ENCODE data around the gene F13A1. TPM values are rescaled to one million over a fixed set of nuclear protein-coding genes. Genes with fewer than 3 reads are reported as not detected.

Gene F13A1
- total and polyA plus RNA-seq, 2 of the 8 experiments (the other 6 are each of a cell fraction or from before 2014, with no cell fraction given) = 0.57 to 1.5 TPM

GRCh38 chr6:6365242-6365641 is 44.8 kb upstream of the F13A1 start:
- no peaks in the 10 kb centered on the region for H3K79me1 ChIP-seq (ENCODE audit: low read depth, low read length)
- H3K18ac ChIP-seq (ENCODE audit: extremely low read depth, low read length) = no peak overlapping the region
- ChIA-PET POLR2A (ENCODE audit: partially characterized antibody) (no interaction called here), CTCF (ENCODE audit: partially characterized antibody) (interaction anchor here (0.6 kb wide), 1 partner anchor 158 kb away, joined by 3 read pairs; no protein-coding TSS in a partner anchor)
- no peak overlapping the region for H4K5ac ChIP-seq (ENCODE audit: insufficient read length, low read depth, low read length)
- no peak overlapping the region for H2AFZ ChIP-seq (ENCODE audit: low read length)
- H3K27ac ChIP-seq (ENCODE audit: low read depth, low read length) = no peak overlapping the region
- FAIRE-seq (no peak), DNase-seq (ENCODE audit: low read depth in 1 of 2, low spot score in 2 of 2) (no peak)
- no peaks in the 10 kb centered on the region for H4K20me1 ChIP-seq (replicated peaks in 1 of 2; ENCODE audit: control insufficient read depth in 1 of 2, insufficient read depth in 2 of 2, low read length in 2 of 2)
- H3K9ac ChIP-seq (replicated peaks in 1 of 4; ENCODE audit: extremely low read depth in 1 of 4, low read depth in 3 of 4, low read length in 3 of 4) = no peak overlapping the region
- no peak overlapping the region for H3K23ac ChIP-seq (ENCODE audit: insufficient read length)
- no peak overlapping the region for H2BK20ac ChIP-seq (ENCODE audit: low read length)
- H3K56ac ChIP-seq (replicated peaks; ENCODE audit: insufficient read length, low read depth, low read length) = no peak overlapping the region
- no peak overlapping the region for H4K8ac ChIP-seq (ENCODE audit: extremely low read depth, insufficient read depth, low read length)
- no peak overlapping the region for H2BK5ac ChIP-seq (ENCODE audit: low read depth, low read length)
- no peak overlapping the region for H3K4me2 ChIP-seq (ENCODE audit: insufficient read depth in 1 of 2, low read depth in 2 of 2, low read length in 2 of 2)
- 96% methylated on average over 4 of the region's 4 CpGs; no CpG with 5 or more reads in 1 of the 2 experiments for WGBS, 2 experiments (ENCODE audit: extremely low coverage in 1 of 2, insufficient coverage in 1 of 2, insufficient read length in 1 of 2, insufficient replicate concordance in 2 of 2, low coverage in 1 of 2, low lambda C conversion rate in 2 of 2, missing lambda C conversion rate in 1 of 2)
- no peak overlapping the region for H3K14ac ChIP-seq (ENCODE audit: insufficient read length)
- no peaks in the 10 kb centered on the region for H3K4me1 ChIP-seq (replicated peaks in 1 of 4; ENCODE audit: control insufficient read depth in 3 of 4, insufficient read depth in 4 of 4, low read length in 3 of 4)
- H3K4me3 ChIP-seq (ENCODE audit: extremely low read depth in 1 of 4, insufficient read depth in 2 of 4, low read depth in 3 of 4, low read length in 4 of 4) = no peak overlapping the region
- H3K27me3 ChIP-seq (replicated peaks in 1 of 4; ENCODE audit: control insufficient read depth in 3 of 4, extremely low read depth in 1 of 4, insufficient read depth in 3 of 4, low read length in 3 of 4) = no peaks in the 10 kb centered on the region
- H3K36me3 ChIP-seq (ENCODE audit: control insufficient read depth in 2 of 4, insufficient read depth in 4 of 4, low read length in 3 of 4) = no peaks in the 10 kb centered on the region
- no peak overlapping the region for H3K4ac ChIP-seq (replicated peaks; ENCODE audit: insufficient read length, low read depth, low read length)
- no peaks in the 10 kb centered on the region for H3K9me3 ChIP-seq (ENCODE audit: insufficient read depth in 2 of 2, low read depth in 1 of 2, low read length in 1 of 2)
- no peak overlapping the region for H2AK5ac ChIP-seq (ENCODE audit: low read depth, low read length)
- H4K91ac ChIP-seq (replicated peaks; ENCODE audit: insufficient read length, low read length) = no peak overlapping the region
- H3K23me2 ChIP-seq (ENCODE audit: low read depth, low read length) = no peaks in the 10 kb centered on the region; the same call in 1 of the 2 replicates
- no peak overlapping the region for H2BK15ac ChIP-seq (ENCODE audit: low read length)
- no peak overlapping the region for H2BK12ac ChIP-seq (ENCODE audit: low read depth, low read length)
- no peak overlapping the region for H2BK120ac ChIP-seq (replicated peaks; ENCODE audit: low read depth, low read length)
- H3K79me2 ChIP-seq (ENCODE audit: control insufficient read depth in 1 of 2, insufficient read depth in 2 of 2, low read length in 2 of 2) = no peaks in the 10 kb centered on the region
- TF ChIP-seq BACH1 (IDR thresholded peaks at IDR 0.05; ENCODE audit: low read length) (no peak), SIN3A (conservative IDR thresholded peaks at IDR 0.05 in 1 of 2, IDR thresholded peaks at IDR 0.05 in 1 of 2; ENCODE audit: low read depth in 1 of 2, low read length in 2 of 2) (no peak), KDM1A (IDR thresholded peaks at IDR 0.05; ENCODE audit: borderline replicate concordance, low read length) (no peak), MAX (IDR thresholded peaks at IDR 0.05) (no peak), SP1 (IDR thresholded peaks at IDR 0.05; ENCODE audit: low read depth, low read length) (no peak), CBX8 (IDR thresholded peaks at IDR 0.05; ENCODE audit: borderline replicate concordance, low read depth, low read length) (no peak), SAP30 (IDR thresholded peaks at IDR 0.05; ENCODE audit: insufficient read depth, insufficient replicate concordance, low read length) (no peak), SP4 (IDR thresholded peaks at IDR 0.05; ENCODE audit: low read length) (no peak), POLR2AphosphoS5 (IDR thresholded peaks at IDR 0.05; ENCODE audit: low read depth, low read length) (no peak), EP300 (IDR thresholded peaks at IDR 0.05; ENCODE audit: borderline replicate concordance in 1 of 2, low read depth in 2 of 2, low read length in 2 of 2) (no peak), RNF2 (IDR thresholded peaks at IDR 0.05; ENCODE audit: borderline replicate concordance, low read depth, low read length, missing control alignments, poor library complexity, severe bottlenecking) (no peak), CEBPB (IDR thresholded peaks at IDR 0.05; ENCODE audit: low read depth, low read length) (no peak), NRF1 (IDR thresholded peaks at IDR 0.05; ENCODE audit: low read depth, low read length) (no peak), FOSL1 (IDR thresholded peaks at IDR 0.05; ENCODE audit: insufficient read depth, low read depth, low read length) (no peak)

All from H1 (cell line).